HepG2 (cell line): Measurements from ENCODE around the gene IL17F. TPM values are rescaled to one million over a fixed set of nuclear protein-coding genes. Genes with fewer than 3 reads are reported as not detected.
A peak's percentile ranks its signal among the peaks of the same experiment; 100 is the strongest.

Experiments
- ATAC-seq: fragments of 200-7000 bp; cut with Tn5 transposase; 3 replicates; pipeline ENCODE4 v1.9.1; 2020; ENCODE audit warnings: mild to moderate bottlenecking, moderate library complexity
- BruUV-seq: library from RNA; stranded (reverse); fragments of 400-500 nt; replicated peaks from 2 replicates; lab custom pipeline; 2021; lab: Mats Ljungman, UMichigan
- CTCF ChIA-PET: fragments of 300-600 bp; formaldehyde crosslinking; extraction: SDS; loops from one replicate; lab custom pipeline; 2021; ENCODE audit warnings: low total read pairs, inconsistent platforms, low intra/inter-chr PET ratio; lab: Yijun Ruan, JAX
- POLR2A ChIA-PET: fragments of 350-600 bp; sonication (Branson Sonifier 250); formaldehyde crosslinking; loops from one replicate; lab custom pipeline; 2020; ENCODE audit warnings: antibody characterized with exemption, inconsistent platforms; lab: Yijun Ruan, JAX
- DNase-seq: peaks from one replicate; pipeline ENCODE4 v3.0.0-alpha.2; 2015; ENCODE audit warnings: low spot score
- FAIRE-seq: peaks from 3 replicates; lab custom pipeline; 2011; peaks lifted over from hg19 to GRCh38; lab: Jason Lieb, UNC
- H2AFZ ChIP-seq: one replicate; pipeline ENCODE4 v1.6.1; 2011; ENCODE audit warnings: low read length, inconsistent platforms
- H3K27ac ChIP-seq: fragments of 300-600 bp; 3 replicates; pipeline ENCODE4 v1.8.0; 2011; ENCODE audit warnings: mixed run types, mild to moderate bottlenecking, mixed read lengths, low read length, inconsistent platforms; ENCODE audit not compliant: insufficient read depth; ENCODE audit errors: extremely low read length
- H3K27me3 ChIP-seq, 2 experiments: fragments of 200-600 bp in 1 of 2; 2 replicates in 1 of 2; 3 replicates in 1 of 2; pipeline versions ENCODE4 v1.6.0 to v1.8.0; 2011; ENCODE audit warnings: low read length in 2 of 2, mild to moderate bottlenecking in 2 of 2, moderate library complexity in 2 of 2, inconsistent platforms in 1 of 2; ENCODE audit not compliant: insufficient read depth in 2 of 2, control insufficient read depth in 1 of 2
- H3K36me3 ChIP-seq, 2 experiments: fragments of 200-600 bp in 1 of 2; replicated peaks in 1 of 2; 2 replicates in 1 of 2; 3 replicates in 1 of 2; pipeline versions ENCODE4 v1.5.1 to v1.8.0; 2011; ENCODE audit warnings: low read length in 2 of 2, inconsistent platforms in 1 of 2; ENCODE audit not compliant: insufficient read depth in 2 of 2, control insufficient read depth in 1 of 2
- H3K4me1 ChIP-seq: 2 replicates; pipeline ENCODE4 v1.5.1; 2012; ENCODE audit warnings: low read length, inconsistent platforms; ENCODE audit not compliant: insufficient read depth
- H3K4me2 ChIP-seq: 2 replicates; pipeline ENCODE4 v1.6.0; 2011; ENCODE audit warnings: low read depth, low read length, inconsistent platforms
- H3K4me3 ChIP-seq, 3 experiments: fragments of 200-600 bp in 1 of 3; sonication (generic), shearing (Covaris generic) in 1 of 3; replicated peaks in 1 of 3; 2 replicates each; pipeline ENCODE4 v1.5.1; 2011 to 2016; ENCODE audit warnings: low read length in 3 of 3, inconsistent platforms in 2 of 3, low read depth in 2 of 3, mild to moderate bottlenecking in 2 of 3, control low read depth in 1 of 3, mixed read lengths in 1 of 3; ENCODE audit not compliant: insufficient read depth in 1 of 3
- H3K79me2 ChIP-seq: one replicate; pipeline ENCODE4 v1.6.1; 2011; ENCODE audit warnings: low read length, inconsistent platforms; ENCODE audit not compliant: insufficient read depth
- H3K9ac ChIP-seq: 2 replicates; pipeline ENCODE4 v1.6.0; 2011; ENCODE audit warnings: mild to moderate bottlenecking, low read depth, low read length, inconsistent platforms; ENCODE audit not compliant: insufficient read depth
- H3K9me3 ChIP-seq: 2 replicates; pipeline ENCODE4 v1.5.1; 2012; ENCODE audit warnings: mild to moderate bottlenecking, low read length
- H4K20me1 ChIP-seq: 2 replicates; pipeline ENCODE4 v1.6.0; 2011; ENCODE audit warnings: inconsistent platforms, mild to moderate bottlenecking, low read length, moderate library complexity; ENCODE audit not compliant: insufficient read depth
- BRF2 ChIP-seq: sonication (generic); formaldehyde crosslinking; IDR thresholded peaks from 2 replicates; pipeline ENCODE4 v1.8.1; 2022; ENCODE audit warnings: mild to moderate bottlenecking, missing genetic modification reagents
- GLMP ChIP-seq: sonication (generic); formaldehyde crosslinking; IDR thresholded peaks from 2 replicates; pipeline ENCODE4 v1.9.0; 2021; ENCODE audit warnings: missing genetic modification reagents, mild to moderate bottlenecking, borderline replicate concordance
- SCMH1 ChIP-seq: sonication (generic); formaldehyde crosslinking; IDR thresholded peaks from 2 replicates; pipeline ENCODE4 v1.9.0; 2021; ENCODE audit warnings: missing genetic modification reagents, mild to moderate bottlenecking, borderline replicate concordance
- SNAPC4 ChIP-seq: sonication (generic); formaldehyde crosslinking; IDR thresholded peaks from 2 replicates; pipeline ENCODE4 v1.4.0; 2020; ENCODE audit warnings: mild to moderate bottlenecking, missing genetic modification reagents
- ZNF362 ChIP-seq: sonication (generic); formaldehyde crosslinking; IDR thresholded peaks from 2 replicates; pipeline ENCODE4 v1.4.0; 2020; ENCODE audit warnings: missing genetic modification reagents, mild to moderate bottlenecking, borderline replicate concordance
- ZNF670 ChIP-seq: sonication (generic); formaldehyde crosslinking; IDR thresholded peaks from 2 replicates; pipeline ENCODE4 v1.8.0; 2022; ENCODE audit warnings: mild to moderate bottlenecking, missing genetic modification reagents, borderline replicate concordance
- ZNF780A ChIP-seq: sonication (generic); formaldehyde crosslinking; IDR thresholded peaks from 2 replicates; pipeline ENCODE4 v1.8.0; 2022; ENCODE audit warnings: mild to moderate bottlenecking, missing genetic modification reagents, moderate library complexity
- WGBS: methylation state at CpG from one replicate; pipeline ENCODE4 v1.1.6; 2017; ENCODE audit warnings: low lambda C conversion rate; 5-methylcytosine and 5-hydroxymethylcytosine counted together
- in situ Hi-C: cut with HindIII; loops from 2 replicates; pipeline ENCODE4 v1.10.0; 2017; ENCODE audit warnings: low pct_unique_long_range_greater_than_20kb; ENCODE audit not compliant: extremely low pct_ligation_motif_present
- intact Hi-C: fragments of 100-400 bp; cut with micrococcal nuclease; formaldehyde crosslinking; loops from one replicate; pipeline ENCODE4 v1.10.0; 2022; ENCODE audit not compliant: unreplicated experiment
- polyA plus RNA-seq, 8 experiments: library from polyadenylated mRNA; depleted of rRNA in 3 of 8; stranded (reverse) in 7 of 8; unstranded in 1 of 8; fragments of >200 nt; fragmentation: Illumina TruSeq in 4 of 8; extraction: Trizol in 4 of 8; gene quantifications; 2 replicates each; pipeline versions ENCODE4 v1.2.1 to v1.2.3, GENCODE V29; 2011 to 2016; ENCODE audit warnings: low read depth in 4 of 8, missing spikeins in 1 of 8, mixed read lengths in 1 of 8; ENCODE audit not compliant: insufficient read depth in 1 of 8
- total RNA-seq, 5 experiments: library from RNA; depleted of rRNA; stranded (reverse); fragments of >200 nt; fragmentation: Illumina TruSeq; extraction: Trizol; gene quantifications; 2 replicates each; pipeline ENCODE4 v1.2.3, GENCODE V29; 2016; ENCODE audit warnings: low read depth in 1 of 5

IL17F gene
- total and polyA plus RNA-seq, 2 of the 13 experiments (the other 11 are each of a cell fraction or from before 2014, with no cell fraction given), result not detected

GRCh38 chr6:52221302-52221701 is 23.0 kb downstream of the IL17F start (continued):
- TF ChIP-seq SNAPC4 (CRISPR knock-in tag), result no peak
- TF ChIP-seq ZNF780A (CRISPR knock-in tag), result no peak
- no peak for TF ChIP-seq SCMH1 (CRISPR knock-in tag)
- no peak for TF ChIP-seq GLMP
- no peak for TF ChIP-seq ZNF670 (CRISPR knock-in tag)

GRCh38 chr6:52217761-52218160 is 26.5 kb downstream of the IL17F start:
- ATAC-seq, result peak; percentile 42; the same call in 1 of the 3 replicates
- H2AFZ ChIP-seq, result no peak overlapping the region
- TF ChIP-seq ZNF362 (CRISPR knock-in tag) (peak; percentile 54; the same call in 1 of the 2 replicates), BRF2 (CRISPR knock-in tag) (no peak)
- TF ChIP-seq, all 625 proteins: peak for 1
- no peak overlapping the region for H3K27ac ChIP-seq
- intact Hi-C loops (no loop called here), in situ Hi-C loops (no loop called here)
- no peaks in the 10 kb centered on the region for H3K79me2 ChIP-seq
- H3K9ac ChIP-seq, result no peak overlapping the region
- peaks cover 17% of the 10 kb centered on the region for H3K4me1 ChIP-seq
- no peak for FAIRE-seq
- H3K4me2 ChIP-seq, result no peak overlapping the region
- BruUV-seq, result no TSS peak
- CTCF ChIA-PET, result no interaction called here
- no peak overlapping the region for H3K4me3 ChIP-seq
- H3K36me3 ChIP-seq, result no peaks in the 10 kb centered on the region
- POLR2A ChIA-PET, result no interaction called here
- peak; percentile 7 for DNase-seq
- H4K20me1 ChIP-seq, result no peaks in the 10 kb centered on the region
- H3K9me3 ChIP-seq, result no peaks in the 10 kb centered on the region
- H3K27me3 ChIP-seq, result peaks cover 0 to 2% of the 10 kb centered on the region in 2 experiments; a peak in 1 of 5 replicates
- WGBS, result 3% methylated on average over 2 of the region's 2 CpGs
